GM12892 (cell line): ENCODE measurements around the gene TTC27.

Experiments used
- POLR2A ChIP-seq: IDR thresholded peaks from 2 replicates; pipeline ENCODE4 v1.6.1; 2011; ENCODE audit warnings: low read depth, low read length, control low read depth
- POLR2AphosphoS5 ChIP-seq: IDR thresholded peaks from 2 replicates; pipeline ENCODE4 v1.6.1; 2011; ENCODE audit warnings: low read depth, low read length, control low read depth
- TAF1 ChIP-seq: IDR thresholded peaks from 2 replicates; pipeline ENCODE4 v1.6.1; 2011; ENCODE audit warnings: low read depth, mild to moderate bottlenecking, control low read depth, low read length, borderline replicate concordance

DNA sequence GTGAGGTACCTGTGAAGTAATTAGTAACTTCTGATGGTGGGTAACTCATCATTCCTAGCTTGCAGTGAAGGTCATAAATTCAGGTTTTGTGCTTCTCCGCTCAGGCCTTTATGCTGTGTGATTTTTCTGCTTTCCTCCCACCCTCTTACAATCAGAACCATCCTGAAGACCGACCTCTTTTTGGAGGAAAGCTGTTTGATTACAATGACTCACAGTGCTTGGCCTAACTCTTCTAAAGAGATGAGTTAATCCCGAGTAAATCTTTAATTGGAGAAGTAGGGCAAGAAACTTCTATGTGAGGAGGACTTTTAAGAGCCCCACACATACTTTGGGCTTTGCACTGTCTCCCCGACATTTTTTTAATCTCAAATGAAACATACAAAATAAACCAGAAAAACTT, 53.1 kb downstream of the TTC27 start:
- TF ChIP-seq POLR2AphosphoS5 (no peak), TAF1 (no peak), POLR2A (no peak)
